H1 (cell line): ENCODE results near the gene GUCY2C. TPM values are rescaled to one million over a fixed set of nuclear protein-coding genes. Genes with fewer than 3 reads are reported as not detected.

Experiments used
- RNF2 ChIP-seq: fragments of 200-900, 300-1000 bp; sonication (generic); IDR thresholded peaks from 2 replicates; pipeline ENCODE4 v1.7.1; 2016; ENCODE audit warnings: borderline replicate concordance, low read depth, mild to moderate bottlenecking, antibody characterized with exemption, low read length; ENCODE audit not compliant: poor library complexity, severe bottlenecking; ENCODE audit errors: missing control alignments
- polyA plus RNA-seq, 7 experiments: library from polyadenylated mRNA; depleted of rRNA in 3 of 7; stranded (reverse) in 5 of 7; unstranded in 2 of 7; fragments of >200 nt in 5 of 7; fragments of 200-250 nt in 2 of 7; gene quantifications; 1 replicate in 5 of 7; 2 replicates in 1 of 7; 4 replicates in 1 of 7; pipeline versions ENCODE4 v1.2.1 to v1.2.3, GENCODE V29; 2011 to 2013; ENCODE audit warnings: missing spikeins in 2 of 7, mixed read lengths in 2 of 7
- total RNA-seq: library from RNA; stranded (reverse); fragmentation: NEBNext Ultra II Directional; extraction: Animal tissue kit (Norgen Biotek cat#: 25700); gene quantifications from 2 replicates; pipeline ENCODE4 v1.2.1, GENCODE V29; 2021

The GUCY2C gene
- total and polyA plus RNA-seq, 2 of the 8 experiments (the other 6 are each of a cell fraction or from before 2014, with no cell fraction given), result 1.9 to 3.2 TPM

DNA sequence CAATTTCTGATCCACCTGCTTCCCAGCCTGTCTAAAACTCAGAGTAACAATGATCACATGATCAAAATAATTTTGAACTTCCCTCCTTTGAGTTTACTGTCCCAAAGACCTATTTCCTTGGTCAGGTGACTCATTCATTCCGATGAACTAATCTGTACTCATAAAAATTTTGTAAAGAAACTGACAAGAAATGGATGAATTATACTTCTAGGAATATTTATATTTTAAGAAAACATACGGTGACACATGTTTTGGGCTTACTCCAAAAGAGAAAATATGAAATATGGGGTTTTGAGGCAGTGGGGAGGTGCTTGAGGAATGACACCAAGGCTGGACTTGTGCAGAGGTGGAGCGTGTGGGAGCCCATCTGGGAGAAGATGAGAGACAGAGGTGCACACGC lies 42.0 kb downstream of the GUCY2C start (continued):
- no peak for TF ChIP-seq RNF2
